Keratinocyte (primary cell): ENCODE data around the gene PTPRN2.

Source experiments
- EZH2 ChIP-seq: IDR thresholded peaks from one replicate; pipeline ENCODE4 v1.6.1; 2012; ENCODE audit warnings: inconsistent platforms, mild to moderate bottlenecking, low read length, moderate library complexity
- TF ChIP-seq, protein P1 (sequence below), 3 experiments: IDR thresholded peaks in 1 of 3; conservative IDR thresholded peaks in 1 of 3; optimal IDR thresholded peaks in 1 of 3; 2 replicates in 2 of 3; 3 replicates in 1 of 3; pipeline versions ENCODE3 to v1.5.1; 2011; ENCODE audit warnings: low read length in 3 of 3, mild to moderate bottlenecking in 3 of 3, moderate library complexity in 2 of 3, control low read depth in 1 of 3, inconsistent platforms in 1 of 3; ENCODE audit not compliant: insufficient read depth in 2 of 3; ENCODE audit errors: extremely low read depth in 1 of 3

DNA sequence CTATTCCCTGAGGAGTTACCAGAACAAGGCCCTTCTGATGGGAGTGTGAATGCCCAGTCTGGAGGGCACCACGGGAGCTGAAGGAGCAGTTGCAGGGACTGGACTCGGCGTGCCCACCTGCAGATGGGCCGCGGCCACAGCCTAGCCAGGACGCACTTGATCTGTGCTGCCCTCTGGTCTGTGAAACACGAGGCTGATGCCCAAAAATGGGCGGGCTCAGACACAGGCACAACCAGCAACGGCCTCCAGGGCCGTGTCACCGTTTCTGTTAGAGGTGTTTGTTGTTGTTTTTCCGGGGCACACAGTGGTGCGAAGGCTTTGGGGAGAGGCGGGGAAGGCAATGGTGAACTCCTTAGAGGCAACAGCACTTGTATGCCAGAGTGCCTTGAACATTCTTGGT is 1015.0 kb downstream of the PTPRN2 start:
- TF ChIP-seq, protein P1, sequence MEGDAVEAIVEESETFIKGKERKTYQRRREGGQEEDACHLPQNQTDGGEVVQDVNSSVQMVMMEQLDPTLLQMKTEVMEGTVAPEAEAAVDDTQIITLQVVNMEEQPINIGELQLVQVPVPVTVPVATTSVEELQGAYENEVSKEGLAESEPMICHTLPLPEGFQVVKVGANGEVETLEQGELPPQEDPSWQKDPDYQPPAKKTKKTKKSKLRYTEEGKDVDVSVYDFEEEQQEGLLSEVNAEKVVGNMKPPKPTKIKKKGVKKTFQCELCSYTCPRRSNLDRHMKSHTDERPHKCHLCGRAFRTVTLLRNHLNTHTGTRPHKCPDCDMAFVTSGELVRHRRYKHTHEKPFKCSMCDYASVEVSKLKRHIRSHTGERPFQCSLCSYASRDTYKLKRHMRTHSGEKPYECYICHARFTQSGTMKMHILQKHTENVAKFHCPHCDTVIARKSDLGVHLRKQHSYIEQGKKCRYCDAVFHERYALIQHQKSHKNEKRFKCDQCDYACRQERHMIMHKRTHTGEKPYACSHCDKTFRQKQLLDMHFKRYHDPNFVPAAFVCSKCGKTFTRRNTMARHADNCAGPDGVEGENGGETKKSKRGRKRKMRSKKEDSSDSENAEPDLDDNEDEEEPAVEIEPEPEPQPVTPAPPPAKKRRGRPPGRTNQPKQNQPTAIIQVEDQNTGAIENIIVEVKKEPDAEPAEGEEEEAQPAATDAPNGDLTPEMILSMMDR (optimal IDR thresholded peaks at IDR 0.05 in 1 of 3, IDR thresholded peaks at IDR 0.05 in 1 of 3, conservative IDR thresholded peaks at IDR 0.05 in 1 of 3; ENCODE audit: extremely low read depth in 1 of 3, insufficient read depth in 2 of 3, low read length in 3 of 3): no peak
- no peak for TF ChIP-seq EZH2
